Hepatocyte (in vitro differentiated cells): Measurements from ENCODE around the gene KRTAP12-4. TPM values are rescaled to one million over a fixed set of nuclear protein-coding genes. Genes with fewer than 3 reads are reported as not detected.
"Not testable (repeated sequence)": the region's sequence is repeated elsewhere in the genome, so short reads cannot be mapped to it uniquely, and the experiment has no call there.

ENCODE experiments used
- DNase-seq: peaks from one replicate; pipeline ENCODE4 v3.0.0-alpha.2; 2016; ENCODE audit warnings: low spot score
- H2AFZ ChIP-seq: fragments of 200-600 bp; sonication (generic); 2 replicates; pipeline ENCODE4 v1.6.0; 2016; ENCODE audit warnings: antibody characterized with exemption, mild to moderate bottlenecking
- H3K27ac ChIP-seq: fragments of 200-600 bp; sonication (generic); 2 replicates; pipeline ENCODE4 v1.5.1; 2016; ENCODE audit warnings: mild to moderate bottlenecking
- H3K27me3 ChIP-seq: fragments of 200-600 bp; sonication (generic); 2 replicates; pipeline ENCODE4 v1.6.1; 2016
- H3K36me3 ChIP-seq: fragments of 200-600 bp; sonication (generic); replicated peaks from 2 replicates; pipeline ENCODE4 v1.5.1; 2016; ENCODE audit warnings: low read depth; ENCODE audit not compliant: insufficient read depth
- H3K4me1 ChIP-seq: fragments of 200-600 bp; sonication (generic); 2 replicates; pipeline ENCODE4 v1.5.1; 2016; ENCODE audit warnings: mild to moderate bottlenecking, moderate library complexity; ENCODE audit not compliant: insufficient read depth
- H3K4me2 ChIP-seq: fragments of 200-600 bp; sonication (generic); 2 replicates; pipeline ENCODE4 v1.6.0; 2016
- H3K4me3 ChIP-seq: fragments of 200-600 bp; sonication (generic); 2 replicates; pipeline ENCODE4 v1.5.1; 2016; ENCODE audit warnings: mild to moderate bottlenecking
- H3K79me2 ChIP-seq: fragments of 200-600 bp; sonication (generic); 2 replicates; pipeline ENCODE4 v1.6.0; 2017; ENCODE audit warnings: mild to moderate bottlenecking
- H3K9me2 ChIP-seq: fragments of 200-600 bp; sonication (generic); replicated peaks from 2 replicates; pipeline ENCODE4 v1.6.0; 2017; ENCODE audit warnings: mild to moderate bottlenecking; ENCODE audit not compliant: insufficient read depth
- H3K9me3 ChIP-seq: fragments of 200-600 bp; sonication (generic); 2 replicates; pipeline ENCODE4 v1.5.1; 2016; ENCODE audit warnings: low read depth, mild to moderate bottlenecking
- H4K20me1 ChIP-seq: fragments of 200-600 bp; sonication (generic); 2 replicates; pipeline ENCODE4 v1.6.0; 2016; ENCODE audit warnings: mild to moderate bottlenecking; ENCODE audit not compliant: insufficient read depth, poor library complexity, severe bottlenecking
- EZH2 ChIP-seq: fragments of 200-600 bp; sonication (generic); IDR thresholded peaks from 2 replicates; pipeline ENCODE4 v1.6.1; 2016; ENCODE audit warnings: antibody characterized with exemption, mild to moderate bottlenecking, borderline replicate concordance
- EZH2phosphoT487 ChIP-seq: fragments of 200-600 bp; sonication (generic); IDR thresholded peaks from one replicate; pipeline ENCODE4 v1.6.1; 2018; ENCODE audit warnings: antibody characterized with exemption, mild to moderate bottlenecking, low read depth, moderate library complexity; ENCODE audit not compliant: unreplicated experiment, severe bottlenecking
- WGBS: methylation state at CpG from one replicate; pipeline ENCODE4 v1.1.6; 2016; ENCODE audit warnings: low lambda C conversion rate; ENCODE audit errors: missing lambda C conversion rate; 5-methylcytosine and 5-hydroxymethylcytosine counted together
- polyA plus RNA-seq: library from polyadenylated mRNA; unstranded; fragments of >200 nt; fragmentation: Nextera tagmentation; extraction: Ambion mirVana; gene quantifications from 2 replicates; pipeline ENCODE4 v1.2.1, GENCODE V29; 2016
- total RNA-seq: library from RNA; depleted of rRNA; stranded (reverse); fragments of >200 nt; gene quantifications from 2 replicates; pipeline ENCODE4 v1.2.3, GENCODE V29; 2014
- TF ChIP-seq, protein P1 (sequence below): fragments of 200-600 bp; sonication (generic); IDR thresholded peaks from 2 replicates; pipeline ENCODE4 v1.5.1; 2016; ENCODE audit warnings: antibody characterized with exemption, mild to moderate bottlenecking; ENCODE audit not compliant: poor library complexity

KRTAP12-4 gene
- total and polyA plus RNA-seq, 2 experiments from 2014 or later, result not detected

DNA sequence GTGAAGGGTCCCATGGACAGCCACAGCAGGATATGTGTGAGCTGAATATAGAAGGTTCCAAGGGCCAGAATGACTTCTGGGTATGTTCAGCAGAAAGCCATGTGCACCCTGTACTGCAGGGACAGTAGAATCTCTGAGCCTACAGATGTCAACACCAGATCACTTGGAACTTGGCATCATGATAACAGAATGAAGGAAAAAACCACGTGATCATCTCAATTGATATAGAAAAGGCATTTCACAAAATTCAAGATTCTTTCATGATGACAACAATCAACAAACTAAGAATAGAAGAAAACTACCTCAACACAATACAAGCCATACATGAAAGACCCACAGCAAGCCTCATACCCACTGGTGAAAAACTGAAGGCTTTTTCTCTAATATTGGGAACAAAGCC, 13.2 kb upstream of the KRTAP12-4 start:
- Histone ChIP-seq H3K79me2 (no peaks in the 10 kb centered on the region), H3K9me3 (peaks cover 4% of the 10 kb centered on the region), H3K36me3 (no peaks in the 10 kb centered on the region), H3K9me2 (no peaks in the 10 kb centered on the region), H3K4me2 (no peak overlapping the region), H3K27ac (no peak overlapping the region), H4K20me1 (no peaks in the 10 kb centered on the region), H2AFZ (no peak overlapping the region), H3K4me1 (no peaks in the 10 kb centered on the region), H3K4me3 (no peak overlapping the region), H3K27me3 (no peaks in the 10 kb centered on the region)
- DNase-seq, result no peak
- TF ChIP-seq, protein P1, sequence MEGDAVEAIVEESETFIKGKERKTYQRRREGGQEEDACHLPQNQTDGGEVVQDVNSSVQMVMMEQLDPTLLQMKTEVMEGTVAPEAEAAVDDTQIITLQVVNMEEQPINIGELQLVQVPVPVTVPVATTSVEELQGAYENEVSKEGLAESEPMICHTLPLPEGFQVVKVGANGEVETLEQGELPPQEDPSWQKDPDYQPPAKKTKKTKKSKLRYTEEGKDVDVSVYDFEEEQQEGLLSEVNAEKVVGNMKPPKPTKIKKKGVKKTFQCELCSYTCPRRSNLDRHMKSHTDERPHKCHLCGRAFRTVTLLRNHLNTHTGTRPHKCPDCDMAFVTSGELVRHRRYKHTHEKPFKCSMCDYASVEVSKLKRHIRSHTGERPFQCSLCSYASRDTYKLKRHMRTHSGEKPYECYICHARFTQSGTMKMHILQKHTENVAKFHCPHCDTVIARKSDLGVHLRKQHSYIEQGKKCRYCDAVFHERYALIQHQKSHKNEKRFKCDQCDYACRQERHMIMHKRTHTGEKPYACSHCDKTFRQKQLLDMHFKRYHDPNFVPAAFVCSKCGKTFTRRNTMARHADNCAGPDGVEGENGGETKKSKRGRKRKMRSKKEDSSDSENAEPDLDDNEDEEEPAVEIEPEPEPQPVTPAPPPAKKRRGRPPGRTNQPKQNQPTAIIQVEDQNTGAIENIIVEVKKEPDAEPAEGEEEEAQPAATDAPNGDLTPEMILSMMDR, result no peak
- no peak for TF ChIP-seq EZH2phosphoT487
- no peak for TF ChIP-seq EZH2
- 96% methylated on average over 1 of the region's 1 CpG for WGBS

DNA sequence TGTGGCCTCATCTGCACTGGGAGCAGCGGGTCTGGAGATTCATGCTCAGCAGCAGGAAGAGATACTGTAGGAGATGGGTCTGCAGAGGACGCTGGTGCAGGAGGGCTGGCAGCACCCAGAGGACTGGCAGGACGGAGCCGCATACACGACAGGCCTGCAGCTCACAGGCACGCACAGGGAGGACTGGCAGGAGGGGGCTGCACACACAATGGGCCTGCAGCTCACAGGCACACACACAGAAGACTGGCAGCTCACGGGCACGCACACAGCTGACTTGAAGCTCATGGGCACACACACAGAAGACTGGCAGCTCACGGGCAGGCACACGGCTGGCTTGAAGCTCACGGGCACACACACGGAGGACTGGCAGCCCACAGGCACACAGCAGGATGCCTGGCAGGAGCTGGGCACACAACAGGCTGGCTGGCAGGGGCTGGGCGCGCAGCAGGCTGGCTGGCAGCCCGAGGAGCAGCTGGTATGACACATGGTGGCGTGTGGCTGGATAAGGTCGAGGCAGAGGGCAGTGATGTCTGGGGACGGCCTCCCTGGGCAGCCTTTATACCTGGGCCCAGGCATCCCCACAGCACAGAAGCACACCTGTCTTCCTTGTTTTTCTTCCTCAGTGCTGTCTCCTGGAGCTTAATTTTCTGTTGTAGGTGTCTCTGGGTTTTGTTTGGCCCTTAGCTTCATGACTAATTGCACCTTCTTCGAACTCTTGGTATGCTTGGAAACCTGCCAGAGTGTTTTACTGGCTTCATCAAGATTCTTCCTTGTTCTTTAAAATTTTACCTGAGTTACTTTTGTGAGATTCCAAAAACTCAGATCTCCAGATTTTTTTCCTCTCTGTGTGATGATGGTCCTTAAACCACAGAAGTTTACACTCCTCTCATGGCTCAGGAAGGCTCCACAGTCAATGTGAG, 12.2 kb upstream of the KRTAP12-4 start, which contains the start of gene KRTAP12-2:
KRTAP12-2 (minus strand) TSS at position 527 of the 920 bp plus-strand sequence; CDS start at position 486, 41 bp downstream.
- no peak within 1 kb of the TSS for H3K4me3 ChIP-seq
- no peaks in the 10 kb centered on the region for H3K79me2 ChIP-seq
- 86% methylated on average over 19 of the region's 19 CpGs for WGBS
- H2AFZ ChIP-seq, result no peak within 1 kb of the TSS
- H3K36me3 ChIP-seq, result no peaks in the 10 kb centered on the region
- H3K4me2 ChIP-seq, result no peak within 1 kb of the TSS
- H3K27ac ChIP-seq, result no peak within 1 kb of the TSS
- H4K20me1 ChIP-seq, result no peaks in the 10 kb centered on the region
- TF ChIP-seq EZH2 (no peak), EZH2phosphoT487 (no peak)
- TF ChIP-seq, protein P1, result no peak
- no peaks in the 10 kb centered on the region for H3K4me1 ChIP-seq
- H3K9me3 ChIP-seq, result peaks cover 3% of the 10 kb centered on the region
- no peaks in the 10 kb centered on the region for H3K9me2 ChIP-seq
- DNase-seq, result no peak
- H3K27me3 ChIP-seq, result no peaks in the 10 kb centered on the region

DNA sequence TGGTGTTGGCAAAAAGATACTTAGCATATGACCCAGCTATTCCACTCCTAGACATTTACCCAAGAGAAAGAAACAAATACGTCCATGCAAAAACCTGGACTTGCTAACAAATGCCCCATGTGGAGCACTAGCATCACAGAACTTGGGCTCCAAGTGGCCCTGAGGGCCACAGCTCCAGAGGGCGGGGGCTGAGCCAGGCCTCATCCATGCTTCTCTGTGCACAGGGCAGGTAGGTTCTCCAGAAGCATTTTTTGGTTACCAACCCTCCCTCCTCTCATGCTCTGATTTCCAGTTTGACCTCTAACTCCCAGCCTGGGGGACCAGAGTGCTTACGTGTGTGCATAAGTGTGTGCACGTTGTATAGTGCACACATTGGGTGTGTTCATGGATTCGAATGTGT, 10.2 kb upstream of the KRTAP12-4 start:
- H3K4me3 ChIP-seq, result no peak overlapping the region
- H3K9me3 ChIP-seq, result no peaks in the 10 kb centered on the region
- no peak overlapping the region for H3K27ac ChIP-seq
- H3K36me3 ChIP-seq, result no peaks in the 10 kb centered on the region
- no peaks in the 10 kb centered on the region for H3K9me2 ChIP-seq
- no peak for DNase-seq
- no peaks in the 10 kb centered on the region for H3K27me3 ChIP-seq
- no peaks in the 10 kb centered on the region for H4K20me1 ChIP-seq
- H3K4me2 ChIP-seq, result no peak overlapping the region
- TF ChIP-seq, protein P1, result no peak
- TF ChIP-seq EZH2 (no peak), EZH2phosphoT487 (no peak)
- 88% methylated on average over 5 of the region's 5 CpGs for WGBS
- H3K79me2 ChIP-seq, result no peaks in the 10 kb centered on the region
- no peaks in the 10 kb centered on the region for H3K4me1 ChIP-seq
- no peak overlapping the region for H2AFZ ChIP-seq

DNA sequence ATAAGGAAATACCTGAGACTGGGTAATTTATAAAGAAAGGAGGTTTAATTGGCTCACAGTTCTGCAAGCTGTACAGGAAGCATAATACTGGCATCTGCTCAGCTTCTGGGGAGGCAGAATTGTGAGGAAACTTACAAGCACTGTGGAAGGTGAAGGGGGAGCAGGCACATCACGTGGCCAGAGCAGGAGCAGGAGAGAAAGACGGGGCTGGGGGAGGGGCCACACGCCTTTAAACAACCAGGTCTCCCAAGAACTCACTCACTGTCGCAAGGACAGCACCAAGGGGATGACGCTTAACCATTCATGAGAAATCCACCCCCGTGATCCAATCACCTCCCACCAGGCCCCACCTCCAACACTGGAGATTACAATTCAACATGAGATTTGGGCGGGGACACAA, 7.1 kb upstream of the KRTAP12-4 start:
- not testable (repeated sequence) for H3K36me3 ChIP-seq, H3K9me2 ChIP-seq, H3K27ac ChIP-seq, H3K4me2 ChIP-seq, H3K4me3 ChIP-seq, DNase-seq, H3K4me1 ChIP-seq, H4K20me1 ChIP-seq, H3K27me3 ChIP-seq, H3K79me2 ChIP-seq, H2AFZ ChIP-seq, H3K9me3 ChIP-seq
- WGBS, result 72% methylated on average over 7 of the region's 7 CpGs
